Measurements from ENCODE around the gene GNA14.

DNA sequence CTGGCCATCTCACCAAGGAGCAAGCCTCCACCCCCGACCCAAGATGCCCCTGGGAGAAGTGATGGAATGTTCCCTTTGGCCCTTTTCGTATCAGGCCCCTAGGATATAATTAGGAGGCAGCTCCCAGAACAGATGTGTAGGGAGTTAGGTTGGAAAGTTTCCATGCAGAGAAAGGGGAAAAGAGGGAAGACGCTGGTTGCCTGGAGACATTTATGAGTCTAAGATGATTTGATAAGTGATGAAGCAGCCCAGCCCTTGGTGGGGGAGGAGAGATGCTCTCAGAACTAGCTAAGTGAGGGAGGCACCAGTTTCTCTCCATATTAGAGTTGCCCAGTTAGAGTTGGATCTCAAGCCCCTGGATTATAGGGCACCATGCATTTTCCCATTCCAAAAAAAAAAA is 137.5 kb downstream of the GNA14 start:
- TF ChIP-seq ZFX (IDR thresholded peaks at IDR 0.05): no peak
- TF ChIP-seq, protein P1, sequence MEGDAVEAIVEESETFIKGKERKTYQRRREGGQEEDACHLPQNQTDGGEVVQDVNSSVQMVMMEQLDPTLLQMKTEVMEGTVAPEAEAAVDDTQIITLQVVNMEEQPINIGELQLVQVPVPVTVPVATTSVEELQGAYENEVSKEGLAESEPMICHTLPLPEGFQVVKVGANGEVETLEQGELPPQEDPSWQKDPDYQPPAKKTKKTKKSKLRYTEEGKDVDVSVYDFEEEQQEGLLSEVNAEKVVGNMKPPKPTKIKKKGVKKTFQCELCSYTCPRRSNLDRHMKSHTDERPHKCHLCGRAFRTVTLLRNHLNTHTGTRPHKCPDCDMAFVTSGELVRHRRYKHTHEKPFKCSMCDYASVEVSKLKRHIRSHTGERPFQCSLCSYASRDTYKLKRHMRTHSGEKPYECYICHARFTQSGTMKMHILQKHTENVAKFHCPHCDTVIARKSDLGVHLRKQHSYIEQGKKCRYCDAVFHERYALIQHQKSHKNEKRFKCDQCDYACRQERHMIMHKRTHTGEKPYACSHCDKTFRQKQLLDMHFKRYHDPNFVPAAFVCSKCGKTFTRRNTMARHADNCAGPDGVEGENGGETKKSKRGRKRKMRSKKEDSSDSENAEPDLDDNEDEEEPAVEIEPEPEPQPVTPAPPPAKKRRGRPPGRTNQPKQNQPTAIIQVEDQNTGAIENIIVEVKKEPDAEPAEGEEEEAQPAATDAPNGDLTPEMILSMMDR (conservative IDR thresholded peaks at IDR 0.05): no peak
